Right lobe of liver (tissue), 6 donors: ENCODE data around the gene LY86. TPM values are rescaled to one million over a fixed set of nuclear protein-coding genes. Genes with fewer than 3 reads are reported as not detected.

Experiments used
- ATAC-seq, 4 donors: fragments of 200-7000 bp; cut with Tn5 transposase; one replicate each; pipeline ENCODE4 v1.9.1; 2020; ENCODE audit warnings: mild to moderate bottlenecking in 4 of 4, moderate library complexity in 4 of 4
- DNase-seq, 3 donors: peaks; one replicate each; pipeline ENCODE4 v3.0.0-alpha.2; 2020
- H3K27ac ChIP-seq, 3 donors: fragments of 200-600 bp; one replicate each; pipeline ENCODE4 v1.8.0; 2022
- H3K27me3 ChIP-seq, 2 donors: fragments of 200-600 bp; one replicate each; pipeline ENCODE4 v1.8.0; 2022
- H3K36me3 ChIP-seq, 4 donors: fragments of 200-600 bp; sonication (generic) in 1 of 4; one replicate each; pipeline versions ENCODE4 v1.5.1 to v1.8.0; 2017 to 2022; ENCODE audit warnings: control low read depth in 1 of 4
- H3K4me1 ChIP-seq, 4 donors: fragments of 200-600 bp; sonication (generic) in 1 of 4; one replicate each; pipeline versions ENCODE4 v1.5.1 to v1.8.0; 2017 to 2022; ENCODE audit warnings: control low read depth in 1 of 4
- H3K4me3 ChIP-seq, 3 donors: fragments of 200-600 bp; one replicate each; pipeline ENCODE4 v1.8.0; 2022
- H3K9me3 ChIP-seq, 4 donors: fragments of 200-600 bp; sonication (generic) in 1 of 4; one replicate each; pipeline versions ENCODE4 v1.5.1 to v1.8.0; 2017 to 2022; ENCODE audit warnings: control low read depth in 1 of 4
- POLR2A ChIP-seq: fragments of 450-650 bp; IDR thresholded peaks from one replicate; pipeline ENCODE4 v1.6.1; 2017; ENCODE audit warnings: antibody characterized with exemption, mild to moderate bottlenecking
- WGBS: methylation state at CpG from one replicate; pipeline ENCODE4 v1.1.6; 2018; ENCODE audit warnings: low coverage, low lambda C conversion rate; ENCODE audit not compliant: insufficient coverage; ENCODE audit errors: missing lambda C conversion rate; 5-methylcytosine and 5-hydroxymethylcytosine counted together
- intact Hi-C, 2 donors: fragments of 100-400 bp; cut with DNase I; formaldehyde crosslinking; loops; one replicate each; pipeline versions ENCODE4 v1.11.2 to v1.14.1; 2022
- total RNA-seq, 6 experiments: library from RNA; depleted of rRNA in 2 of 6; stranded (reverse); fragments of >200 nt in 2 of 6; fragmentation: NEBNext Ultra II Directional in 3 of 6; extraction: Animal tissue kit (Norgen Biotek cat#: 25700) in 3 of 6; gene quantifications; one replicate each; pipeline versions ENCODE4 v1.1.0 to v1.2.4, GENCODE V29; 2016 to 2023
- TF ChIP-seq, protein P1 (sequence below), 4 donors: fragments of 200-600 bp in 3 of 4; fragments of 450-650 bp in 1 of 4; IDR thresholded peaks; one replicate each; pipeline versions ENCODE4 v1.5.1 to v1.8.0; 2016 to 2022; ENCODE audit warnings: antibody characterized with exemption in 4 of 4, mild to moderate bottlenecking in 2 of 4
- donor health status: DM: no; HTN: yes; CAD: no.
- donor health status: DM: no; HTN: no; CAD: no.
- donor health status: DM: no; HTN: no; CAD: no.
- donor health status: DM: no; HTN: yes; CAD: no.
- donor health status: DM: no; HTN: yes; CAD: no.

Gene LY86
- total RNA-seq, 6 experiments from 2014 or later = 1.2 to 4.3 (median 2.4) TPM

DNA sequence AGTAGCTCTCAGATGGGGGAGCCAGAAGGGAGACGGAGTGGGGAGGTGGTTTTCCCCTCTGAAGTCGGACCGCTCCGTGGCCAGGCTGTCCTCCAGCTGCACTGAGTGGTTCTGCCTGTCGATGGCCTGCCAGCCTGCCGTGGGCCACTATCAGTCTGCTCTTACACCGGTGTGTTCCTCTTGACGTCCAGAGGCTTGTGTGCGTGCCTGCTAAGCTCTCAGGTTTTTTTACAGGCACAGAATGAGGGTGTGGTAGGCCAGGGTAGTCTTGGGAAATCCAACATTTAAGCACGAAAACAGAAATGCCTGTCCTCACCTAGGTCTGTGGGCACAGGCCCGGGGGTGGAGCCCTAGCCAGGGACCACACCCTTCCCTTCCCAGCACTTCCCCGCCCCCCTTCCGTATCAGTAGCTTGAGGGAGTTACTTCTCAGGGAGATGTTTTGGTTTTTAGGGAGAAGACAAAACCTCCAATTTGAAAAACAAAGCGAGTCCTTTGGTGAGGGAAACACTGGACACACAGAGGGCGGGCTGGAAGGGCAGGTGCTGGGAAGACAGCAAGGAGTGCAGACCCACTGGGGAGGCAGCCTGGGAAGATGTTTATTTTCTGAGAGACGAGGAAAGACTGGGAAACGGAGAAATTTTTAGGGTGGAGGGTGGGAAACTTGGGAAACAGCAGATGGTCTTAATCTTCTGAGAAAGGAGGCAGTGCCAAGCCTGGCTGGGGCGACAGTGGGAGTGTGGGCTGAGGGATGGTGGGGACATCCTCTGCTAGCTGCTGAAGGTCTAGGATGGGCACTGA lies 106.5 kb downstream of the LY86 start:
- H3K36me3 ChIP-seq = no peaks in the 10 kb centered on the region
- ATAC-seq (peak in 2 of 4 donors; percentile 9 to 13), DNase-seq (peak in 1 of 3 donors; percentile 48)
- peak overlapping the region in 1 of 3 donors; percentile 10 for H3K27ac ChIP-seq
- H3K27me3 ChIP-seq = no peaks in the 10 kb centered on the region
- H3K9me3 ChIP-seq = no peaks in the 10 kb centered on the region
- 57% methylated on average over 9 of the region's 18 CpGs for WGBS
- intact Hi-C loops = no loop called here
- no peak overlapping the region for H3K4me3 ChIP-seq
- no peaks in the 10 kb centered on the region for H3K4me1 ChIP-seq
- no peak for TF ChIP-seq POLR2A
- TF ChIP-seq, protein P1, sequence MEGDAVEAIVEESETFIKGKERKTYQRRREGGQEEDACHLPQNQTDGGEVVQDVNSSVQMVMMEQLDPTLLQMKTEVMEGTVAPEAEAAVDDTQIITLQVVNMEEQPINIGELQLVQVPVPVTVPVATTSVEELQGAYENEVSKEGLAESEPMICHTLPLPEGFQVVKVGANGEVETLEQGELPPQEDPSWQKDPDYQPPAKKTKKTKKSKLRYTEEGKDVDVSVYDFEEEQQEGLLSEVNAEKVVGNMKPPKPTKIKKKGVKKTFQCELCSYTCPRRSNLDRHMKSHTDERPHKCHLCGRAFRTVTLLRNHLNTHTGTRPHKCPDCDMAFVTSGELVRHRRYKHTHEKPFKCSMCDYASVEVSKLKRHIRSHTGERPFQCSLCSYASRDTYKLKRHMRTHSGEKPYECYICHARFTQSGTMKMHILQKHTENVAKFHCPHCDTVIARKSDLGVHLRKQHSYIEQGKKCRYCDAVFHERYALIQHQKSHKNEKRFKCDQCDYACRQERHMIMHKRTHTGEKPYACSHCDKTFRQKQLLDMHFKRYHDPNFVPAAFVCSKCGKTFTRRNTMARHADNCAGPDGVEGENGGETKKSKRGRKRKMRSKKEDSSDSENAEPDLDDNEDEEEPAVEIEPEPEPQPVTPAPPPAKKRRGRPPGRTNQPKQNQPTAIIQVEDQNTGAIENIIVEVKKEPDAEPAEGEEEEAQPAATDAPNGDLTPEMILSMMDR (IDR thresholded peaks at IDR 0.05) = no peak

GRCh38 chr6:6695625-6696276 lies 107.2 kb downstream of the LY86 start:
- Histone ChIP-seq H3K4me3 (no peak overlapping the region), H3K9me3 (no peaks in the 10 kb centered on the region), H3K36me3 (no peaks in the 10 kb centered on the region), H3K4me1 (no peaks in the 10 kb centered on the region), H3K27ac (peak overlapping the region in 1 of 3 donors; percentile 10), H3K27me3 (no peaks in the 10 kb centered on the region)
- WGBS = 38% methylated on average over 3 of the region's 6 CpGs
- intact Hi-C loops = no loop called here
- no peak for DNase-seq
- TF ChIP-seq, protein P1 (IDR thresholded peaks at IDR 0.05) = no peak
- TF ChIP-seq POLR2A = no peak
- no peak for ATAC-seq

DNA sequence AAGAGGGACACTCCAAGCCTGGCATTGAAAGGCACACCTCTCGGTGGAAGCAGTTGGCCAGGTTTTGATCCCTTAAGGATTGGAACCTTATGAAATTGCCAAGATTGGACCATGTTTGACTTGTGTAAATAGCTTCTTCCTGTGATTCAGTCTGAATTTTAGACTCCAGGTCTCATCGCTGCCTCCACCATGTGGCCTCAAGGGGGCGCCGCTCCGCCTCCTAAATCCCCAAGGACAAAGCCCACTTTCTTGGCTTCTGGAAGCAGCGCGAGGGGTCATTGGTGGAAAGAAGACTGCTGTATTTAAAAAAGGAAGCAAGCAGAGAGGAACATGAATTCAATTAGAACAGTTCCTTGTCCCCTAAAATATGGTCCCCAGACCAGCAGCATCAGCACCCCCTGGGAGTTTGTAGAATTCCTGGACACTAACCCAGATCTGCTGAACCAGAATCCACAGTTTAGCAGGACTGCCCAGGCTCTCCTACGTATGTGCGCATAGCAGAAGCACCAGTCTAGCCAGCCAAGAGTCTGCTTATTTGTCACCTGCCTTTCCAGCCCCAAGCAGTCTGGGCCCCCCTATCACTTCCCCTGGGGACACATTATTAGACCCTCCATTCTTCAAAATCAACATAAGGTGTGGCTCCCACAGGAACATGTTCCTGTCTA lies 108.5 kb downstream of the LY86 start:
- DNase-seq = peak in 2 of 3 donors; percentile 59 to 68
- no peak overlapping the region for H3K4me3 ChIP-seq
- H3K27me3 ChIP-seq = no peaks in the 10 kb centered on the region
- H3K27ac ChIP-seq = no peak overlapping the region
- intact Hi-C loops = no loop called here
- WGBS = 12% methylated on average over 7 of the region's 9 CpGs
- TF ChIP-seq, protein P1 (IDR thresholded peaks at IDR 0.05) = peak; percentile 51 to 81 (median 72)
- TF ChIP-seq POLR2A = no peak
- ATAC-seq = peak; percentile 61 to 76 (median 66)
- H3K9me3 ChIP-seq = no peaks in the 10 kb centered on the region
- H3K4me1 ChIP-seq = no peaks in the 10 kb centered on the region
- no peaks in the 10 kb centered on the region for H3K36me3 ChIP-seq

GRCh38 chr6:6697620-6698019 lies 109.1 kb downstream of the LY86 start:
- Histone ChIP-seq H3K4me3 (no peak overlapping the region), H3K27me3 (no peaks in the 10 kb centered on the region), H3K9me3 (no peaks in the 10 kb centered on the region), H3K36me3 (no peaks in the 10 kb centered on the region), H3K4me1 (no peaks in the 10 kb centered on the region), H3K27ac (no peak overlapping the region)
- ATAC-seq (no peak), DNase-seq (no peak)
- TF ChIP-seq, protein P1 (IDR thresholded peaks at IDR 0.05) = no peak
- no peak for TF ChIP-seq POLR2A
- intact Hi-C loops = no loop called here
- 80% methylated on average over 1 of the region's 3 CpGs for WGBS
